HepG2 (cell line): ENCODE results near the gene XK. TPM values are rescaled to one million over a fixed set of nuclear protein-coding genes. Genes with fewer than 3 reads are reported as not detected.
A peak's percentile ranks its signal among the peaks of the same experiment; 100 is the strongest.

Experiments used
- GTF2F1 ChIP-seq: fragments of 150-350 bp; IDR thresholded peaks from 2 replicates; pipeline ENCODE4 v1.6.1; 2014; ENCODE audit warnings: low read length
- HNRNPLL ChIP-seq: fragments of 200-400 bp; formaldehyde crosslinking; IDR thresholded peaks from 2 replicates; pipeline ENCODE4 v1.6.1; 2017; ENCODE audit warnings: mild to moderate bottlenecking, low read depth, low read length; ENCODE audit not compliant: poor library complexity, severe bottlenecking
- MAFK ChIP-seq, 2 experiments: IDR thresholded peaks in 1 of 2; conservative IDR thresholded peaks in 1 of 2; 2 replicates each; pipeline ENCODE4 v1.6.1; 2011; ENCODE audit warnings: improper control_type of control experiment in 2 of 2, low read length in 2 of 2
- NFYB ChIP-seq: sonication (generic); formaldehyde crosslinking; IDR thresholded peaks from 2 replicates; pipeline ENCODE4 v1.4.0; 2020; ENCODE audit warnings: missing genetic modification reagents
- RCOR2 ChIP-seq: IDR thresholded peaks from 2 replicates; pipeline ENCODE4 v1.6.1; 2016; ENCODE audit warnings: missing biosample characterization, missing genetic modification reagents
- SNAPC2 ChIP-seq: sonication (generic); formaldehyde crosslinking; IDR thresholded peaks from 2 replicates; pipeline ENCODE4 v1.8.1; 2022; ENCODE audit warnings: mild to moderate bottlenecking, missing genetic modification reagents
- TBL1XR1 ChIP-seq: fragments of 150-350 bp; IDR thresholded peaks from 2 replicates; pipeline ENCODE4 v1.6.1; 2014; ENCODE audit warnings: borderline replicate concordance, low read length; ENCODE audit not compliant: partially characterized antibody
- TFDP1 ChIP-seq: IDR thresholded peaks from 2 replicates; pipeline ENCODE4 v1.6.1; 2016; ENCODE audit warnings: missing compliant biosample characterization, missing genetic modification reagents, borderline replicate concordance
- ZBTB14 ChIP-seq: sonication (generic); formaldehyde crosslinking; IDR thresholded peaks from 2 replicates; pipeline ENCODE4 v1.4.0; 2020; ENCODE audit warnings: missing genetic modification reagents
- ZEB1 ChIP-seq: IDR thresholded peaks from 2 replicates; pipeline ENCODE4 v1.6.1; 2012; ENCODE audit warnings: mild to moderate bottlenecking, low read depth, inconsistent platforms; ENCODE audit not compliant: insufficient replicate concordance
- ZNF331 ChIP-seq: sonication (generic); formaldehyde crosslinking; IDR thresholded peaks from 2 replicates; pipeline ENCODE4 v1.4.0; 2020; ENCODE audit warnings: missing genetic modification reagents
- ZNF687 ChIP-seq: sonication (generic); formaldehyde crosslinking; IDR thresholded peaks from 2 replicates; pipeline ENCODE4 v1.5.1; 2020; ENCODE audit warnings: mild to moderate bottlenecking, missing genetic modification reagents, moderate library complexity
- ZNF724P ChIP-seq: sonication (generic); formaldehyde crosslinking; IDR thresholded peaks from 2 replicates; pipeline ENCODE4 v1.8.0; 2022; ENCODE audit warnings: missing genetic modification reagents, borderline replicate concordance
- ZNF770 ChIP-seq: sonication (generic); formaldehyde crosslinking; IDR thresholded peaks from 2 replicates; pipeline ENCODE4 v1.5.0; 2020; ENCODE audit warnings: mild to moderate bottlenecking, missing genetic modification reagents
- ZNF777 ChIP-seq: sonication (generic); formaldehyde crosslinking; IDR thresholded peaks from 2 replicates; pipeline ENCODE4 v1.4.0; 2020; ENCODE audit warnings: missing genetic modification reagents
- ZNF841 ChIP-seq: sonication (generic); formaldehyde crosslinking; IDR thresholded peaks from 2 replicates; pipeline ENCODE4 v1.8.1; 2023; ENCODE audit warnings: missing genetic modification reagents, borderline replicate concordance
- ZZZ3 ChIP-seq: sonication (generic); formaldehyde crosslinking; IDR thresholded peaks from 2 replicates; pipeline ENCODE4 v1.4.0; 2020; ENCODE audit warnings: missing genetic modification reagents, mild to moderate bottlenecking, borderline replicate concordance
- polyA plus RNA-seq, 8 experiments: library from polyadenylated mRNA; depleted of rRNA in 3 of 8; stranded (reverse) in 7 of 8; unstranded in 1 of 8; fragments of >200 nt; fragmentation: Illumina TruSeq in 4 of 8; extraction: Trizol in 4 of 8; gene quantifications; 2 replicates each; pipeline versions ENCODE4 v1.2.1 to v1.2.3, GENCODE V29; 2011 to 2016; ENCODE audit warnings: low read depth in 4 of 8, missing spikeins in 1 of 8, mixed read lengths in 1 of 8; ENCODE audit not compliant: insufficient read depth in 1 of 8
- total RNA-seq, 5 experiments: library from RNA; depleted of rRNA; stranded (reverse); fragments of >200 nt; fragmentation: Illumina TruSeq; extraction: Trizol; gene quantifications; 2 replicates each; pipeline ENCODE4 v1.2.3, GENCODE V29; 2016; ENCODE audit warnings: low read depth in 1 of 5

The XK gene
- total and polyA plus RNA-seq, 2 of the 13 experiments (the other 11 are each of a cell fraction or from before 2014, with no cell fraction given) = not detected

- peak; percentile 27 for TF ChIP-seq HNRNPLL
- TF ChIP-seq TBL1XR1 = no peak
- no peak for TF ChIP-seq ZBTB14 (CRISPR knock-in tag)
- peak; percentile 10; the same call in 1 of the 2 replicates for TF ChIP-seq ZNF687 (CRISPR knock-in tag)
- TF ChIP-seq GTF2F1 = no peak
- no peak for TF ChIP-seq ZNF724P (CRISPR knock-in tag)
- no peak for TF ChIP-seq SNAPC2 (CRISPR knock-in tag)
- 0 out of 4 replicates have a peak, but pooled peaks of 1 of the 2 experiments have one; percentile 14 for TF ChIP-seq MAFK (conservative IDR thresholded peaks at IDR 0.05 in 1 of 2, IDR thresholded peaks at IDR 0.05 in 1 of 2; ENCODE audit: low read length in 2 of 2)
- TF ChIP-seq ZNF777 (CRISPR knock-in tag) = 0 out of 2 replicates have a peak, but pooled peaks have one; percentile 42
- TF ChIP-seq ZNF841 (CRISPR knock-in tag) = no peak
- TF ChIP-seq NFYB (CRISPR knock-in tag) = no peak
- no peak for TF ChIP-seq ZEB1
- peak; percentile 13; the same call in 1 of the 2 replicates for TF ChIP-seq TFDP1
- no peak for TF ChIP-seq ZNF770 (CRISPR knock-in tag)
- no peak for TF ChIP-seq ZZZ3 (CRISPR knock-in tag)
- TF ChIP-seq ZNF331 (CRISPR knock-in tag) = no peak
- no peak for TF ChIP-seq RCOR2 (CRISPR knock-in tag)
These were observed at the start of gene XK (continued) for GRCh38 chrX:37685381-37686359.
